B cell (primary cell): Measurements from ENCODE around the gene SUCLG2. TPM values are rescaled to one million over a fixed set of nuclear protein-coding genes. Genes with fewer than 3 reads are reported as not detected.

Experiments
- ATAC-seq: fragments of 200-7000 bp; cut with Tn5 transposase; one replicate; pipeline ENCODE4 v1.10.0; 2021; ENCODE audit warnings: low read depth, mild to moderate bottlenecking, moderate number of reproducible peaks, moderate library complexity
- CTCF ChIA-PET: fragments of 350-600 bp; sonication (Branson Sonifier 250); formaldehyde crosslinking; loops from one replicate; lab custom pipeline; 2021; ENCODE audit warnings: antibody characterized with exemption, inconsistent platforms; lab: Charles Lee
- POLR2A ChIA-PET: fragments of 350-600 bp; sonication (Branson Sonifier 250); formaldehyde crosslinking; loops from one replicate; lab custom pipeline; 2021; ENCODE audit warnings: antibody characterized with exemption; lab: Charles Lee
- DNase-seq: peaks from one replicate; pipeline ENCODE4 v3.0.0; 2013
- H2AFZ ChIP-seq: 2 replicates; pipeline ENCODE4 v1.6.1; 2012; ENCODE audit warnings: mild to moderate bottlenecking, low read depth, low read length; ENCODE audit not compliant: insufficient read depth, poor library complexity, severe bottlenecking
- H3K27ac ChIP-seq, 2 donors: 1 replicate in 1 of 2; 2 replicates in 1 of 2; pipeline ENCODE4 v1.5.1; 2012 to 2013; ENCODE audit warnings: low read length in 2 of 2, mild to moderate bottlenecking in 2 of 2, moderate library complexity in 1 of 2
- H3K27me3 ChIP-seq, 4 experiments: fragments of 200-600 bp in 1 of 4; sonication (generic) in 1 of 4; replicated peaks in 1 of 4; 1 replicate in 2 of 4; 2 replicates in 2 of 4; pipeline versions ENCODE4 v1.6.1 to v1.7.0; 2013 to 2016; ENCODE audit warnings: low read length in 3 of 4, mild to moderate bottlenecking in 2 of 4, mixed read lengths in 1 of 4, moderate library complexity in 1 of 4; ENCODE audit not compliant: insufficient read depth in 4 of 4, control insufficient read depth in 3 of 4; ENCODE audit errors: control extremely low read depth in 1 of 4
- H3K36me3 ChIP-seq, 2 experiments: replicated peaks in 1 of 2; 1 replicate in 1 of 2; 2 replicates in 1 of 2; pipeline versions ENCODE4 v1.6.1 to v1.7.1; 2013; ENCODE audit warnings: low read length in 1 of 2; ENCODE audit not compliant: insufficient read depth in 2 of 2, control insufficient read depth in 1 of 2; ENCODE audit errors: control extremely low read depth in 1 of 2, extremely low read depth in 1 of 2
- H3K4me1 ChIP-seq, 2 donors: fragments of 200-600 bp in 1 of 2; sonication (generic) in 1 of 2; 1 replicate in 1 of 2; 2 replicates in 1 of 2; pipeline versions ENCODE4 v1.5.1 to v1.6.1; 2013 to 2017; ENCODE audit warnings: low read length in 2 of 2; ENCODE audit not compliant: control insufficient read depth in 2 of 2, insufficient read depth in 2 of 2
- H3K4me2 ChIP-seq: replicated peaks from 2 replicates; pipeline ENCODE3; 2012; ENCODE audit warnings: mild to moderate bottlenecking, low read depth, low read length; ENCODE audit not compliant: poor library complexity, severe bottlenecking
- H3K4me3 ChIP-seq, 5 experiments: fragments of 200-600 bp in 1 of 5; sonication (generic) in 1 of 5; 1 replicate in 3 of 5; 2 replicates in 2 of 5; pipeline versions ENCODE4 v1.5.1 to v1.7.0; 2011 to 2016; ENCODE audit warnings: low read length in 4 of 5, mild to moderate bottlenecking in 4 of 5, low read depth in 2 of 5, control low read depth in 1 of 5, moderate library complexity in 1 of 5; ENCODE audit not compliant: insufficient read depth in 1 of 5; ENCODE audit errors: control extremely low read depth in 1 of 5, extremely low read depth in 1 of 5
- H3K79me2 ChIP-seq: fragments of 200-600 bp; sonication (generic); one replicate; pipeline ENCODE4 v1.6.0; 2016; ENCODE audit warnings: low read length; ENCODE audit not compliant: control insufficient read depth, insufficient read depth
- H3K9ac ChIP-seq: fragments of 200-600 bp; sonication (generic); 2 replicates; pipeline ENCODE4 v1.6.1; 2017; ENCODE audit warnings: mild to moderate bottlenecking, low read length, moderate library complexity
- H3K9me3 ChIP-seq, 3 donors: one replicate each; pipeline versions ENCODE4 v1.6.1 to v1.7.1; 2013; ENCODE audit warnings: low read length in 2 of 3; ENCODE audit not compliant: control insufficient read depth in 2 of 3, insufficient read depth in 1 of 3; ENCODE audit errors: control extremely low read depth in 1 of 3
- H4K20me1 ChIP-seq: 2 replicates; pipeline ENCODE4 v1.6.0; 2012; ENCODE audit warnings: mild to moderate bottlenecking, low read length; ENCODE audit not compliant: insufficient read depth, control insufficient read depth, poor library complexity, severe bottlenecking
- H3K27ac Mint-ChIP-seq: one replicate; pipeline ENCODE4 v1.8.0; 2021; ENCODE audit warnings: mixed read lengths
- H3K27me3 Mint-ChIP-seq: one replicate; pipeline ENCODE4 v1.8.0; 2021; ENCODE audit warnings: mixed read lengths
- H3K4me1 Mint-ChIP-seq: one replicate; pipeline ENCODE4 v1.8.0; 2021; ENCODE audit warnings: mixed read lengths
- H3K4me3 Mint-ChIP-seq: one replicate; pipeline ENCODE4 v1.8.0; 2021; ENCODE audit warnings: mixed read lengths
- H3K9me3 Mint-ChIP-seq: one replicate; pipeline ENCODE4 v1.8.0; 2022; ENCODE audit warnings: mixed read lengths; ENCODE audit not compliant: insufficient read depth
- EZH2 ChIP-seq: IDR thresholded peaks from 2 replicates; pipeline ENCODE4 v1.6.1; 2012; ENCODE audit warnings: borderline replicate concordance, low read depth, mild to moderate bottlenecking, moderate library complexity, low read length; ENCODE audit not compliant: insufficient read depth, poor library complexity, severe bottlenecking
- WGBS: methylation state at CpG from one replicate; pipeline ENCODE4 v1.1.5; 2013; ENCODE audit warnings: missing lambda C conversion rate; ENCODE audit not compliant: insufficient coverage; 5-methylcytosine and 5-hydroxymethylcytosine counted together
- intact Hi-C: fragments of 100-400 bp; cut with micrococcal nuclease; formaldehyde crosslinking; loops from one replicate; pipeline ENCODE4 v1.10.0; 2022
- polyA plus RNA-seq: library from polyadenylated mRNA; depleted of rRNA; stranded (reverse); fragments of >200 nt; gene quantifications from 2 replicates; pipeline ENCODE4 v1.2.3, GENCODE V29; 2012
- total RNA-seq, 2 donors: library from RNA; stranded (reverse); fragments of 120-200 nt in 1 of 2; gene quantifications; 1 replicate in 1 of 2; 2 replicates in 1 of 2; pipeline versions ENCODE4 v1.2.3 to v1.2.4, GENCODE V29; 2013 to 2022
- TF ChIP-seq, protein P1 (sequence below): fragments of 200-600 bp; IDR thresholded peaks from one replicate; pipeline ENCODE4 v1.8.0; 2022; ENCODE audit warnings: antibody characterized with exemption, mild to moderate bottlenecking

SUCLG2 gene
- total and polyA plus RNA-seq, 2 donors (not counting 1 experiment from before 2014, with no cell fraction given) = 9.1 to 35.8 TPM

DNA sequence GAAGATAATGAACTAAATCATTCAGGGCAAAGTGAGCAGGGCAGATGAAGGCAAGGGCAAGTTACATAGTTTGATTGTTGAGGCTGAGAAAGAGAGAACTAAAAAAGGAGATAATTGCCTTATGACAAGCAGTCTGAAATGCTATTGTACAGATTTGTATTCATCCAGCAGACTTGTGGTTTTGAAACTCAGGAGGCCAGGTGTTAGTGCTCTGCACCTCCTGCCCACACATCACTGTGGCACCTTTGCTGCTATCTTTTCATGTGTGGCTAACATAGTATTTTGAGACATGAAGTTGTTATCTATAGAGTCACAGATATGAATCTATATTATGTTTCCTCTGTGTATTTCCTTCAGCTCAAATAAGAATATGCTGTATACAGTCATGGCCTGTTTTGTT lies 24.3 kb upstream of the SUCLG2 start:
- intact Hi-C loops = no loop called here
- Histone ChIP-seq H3K27me3 (no peaks in the 10 kb centered on the region), H3K4me1 (peaks cover 18 to 26% of the 10 kb centered on the region in 2 donors), H2AFZ (no peak overlapping the region), H3K9ac (no peak overlapping the region), H3K4me3 (no peak overlapping the region), H3K79me2 (no peaks in the 10 kb centered on the region), H3K27ac (no peak overlapping the region), H3K4me2 (peak overlapping the region; percentile 9), H3K9me3 (no peaks in the 10 kb centered on the region), H3K36me3 (no peaks in the 10 kb centered on the region), H4K20me1 (no peaks in the 10 kb centered on the region)
- peaks cover 4% of the 10 kb centered on the region for H3K9me3 Mint-ChIP-seq
- ATAC-seq = no peak
- peaks cover 18% of the 10 kb centered on the region for H3K4me1 Mint-ChIP-seq
- no peak for DNase-seq
- TF ChIP-seq, protein P1, sequence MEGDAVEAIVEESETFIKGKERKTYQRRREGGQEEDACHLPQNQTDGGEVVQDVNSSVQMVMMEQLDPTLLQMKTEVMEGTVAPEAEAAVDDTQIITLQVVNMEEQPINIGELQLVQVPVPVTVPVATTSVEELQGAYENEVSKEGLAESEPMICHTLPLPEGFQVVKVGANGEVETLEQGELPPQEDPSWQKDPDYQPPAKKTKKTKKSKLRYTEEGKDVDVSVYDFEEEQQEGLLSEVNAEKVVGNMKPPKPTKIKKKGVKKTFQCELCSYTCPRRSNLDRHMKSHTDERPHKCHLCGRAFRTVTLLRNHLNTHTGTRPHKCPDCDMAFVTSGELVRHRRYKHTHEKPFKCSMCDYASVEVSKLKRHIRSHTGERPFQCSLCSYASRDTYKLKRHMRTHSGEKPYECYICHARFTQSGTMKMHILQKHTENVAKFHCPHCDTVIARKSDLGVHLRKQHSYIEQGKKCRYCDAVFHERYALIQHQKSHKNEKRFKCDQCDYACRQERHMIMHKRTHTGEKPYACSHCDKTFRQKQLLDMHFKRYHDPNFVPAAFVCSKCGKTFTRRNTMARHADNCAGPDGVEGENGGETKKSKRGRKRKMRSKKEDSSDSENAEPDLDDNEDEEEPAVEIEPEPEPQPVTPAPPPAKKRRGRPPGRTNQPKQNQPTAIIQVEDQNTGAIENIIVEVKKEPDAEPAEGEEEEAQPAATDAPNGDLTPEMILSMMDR = no peak
- no peak for TF ChIP-seq EZH2
- H3K27me3 Mint-ChIP-seq = no peaks in the 10 kb centered on the region
- POLR2A ChIA-PET = no interaction called here
- no peak overlapping the region for H3K27ac Mint-ChIP-seq
- H3K4me3 Mint-ChIP-seq = no peak overlapping the region
- CTCF ChIA-PET = no interaction called here

DNA sequence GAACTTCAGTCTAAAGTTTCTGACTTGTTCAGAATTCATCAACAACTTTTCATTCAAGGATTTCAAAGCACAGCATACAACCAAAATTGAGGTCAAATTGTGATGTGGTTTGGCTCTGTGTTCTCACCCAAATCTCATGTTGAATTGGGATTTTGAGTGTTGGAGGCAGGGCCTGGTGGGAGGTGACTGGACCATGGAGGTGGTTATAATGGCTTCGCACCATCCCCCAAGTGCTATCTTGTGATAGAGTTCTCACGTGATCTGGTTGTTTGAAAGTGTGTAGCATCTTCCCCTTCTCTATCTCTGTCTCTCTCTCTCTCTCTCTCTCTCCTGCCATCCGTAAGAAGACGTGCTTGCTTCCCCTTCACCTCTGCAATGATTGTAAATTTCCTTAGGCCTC lies 19.6 kb upstream of the SUCLG2 start:
- no peak for DNase-seq
- no peak overlapping the region for H3K4me2 ChIP-seq
- Mint-ChIP-seq H3K27me3 (no peaks in the 10 kb centered on the region), H3K4me3 (no peak overlapping the region), H3K9me3 (peaks cover 4% of the 10 kb centered on the region), H3K27ac (no peak overlapping the region), H3K4me1 (peaks cover 7% of the 10 kb centered on the region)
- no peaks in the 10 kb centered on the region for H3K79me2 ChIP-seq
- no peaks in the 10 kb centered on the region for H4K20me1 ChIP-seq
- H2AFZ ChIP-seq = no peak overlapping the region
- ChIA-PET POLR2A (no interaction called here), CTCF (no interaction called here)
- no peak overlapping the region for H3K27ac ChIP-seq
- no peak overlapping the region for H3K9ac ChIP-seq
- no peak overlapping the region for H3K4me3 ChIP-seq
- H3K4me1 ChIP-seq = peaks cover 7 to 8% of the 10 kb centered on the region in 2 donors
- 81% methylated on average over 2 of the region's 4 CpGs for whole genome bisulfite sequencing
- H3K36me3 ChIP-seq = no peaks in the 10 kb centered on the region
- intact Hi-C loops = no loop called here
- no peak for ATAC-seq
- no peaks in the 10 kb centered on the region for H3K9me3 ChIP-seq
- no peaks in the 10 kb centered on the region for H3K27me3 ChIP-seq
- TF ChIP-seq, protein P1 = no peak
- no peak for TF ChIP-seq EZH2
